Colon (tissue), 2 donors: ENCODE measurements around the gene ZNF534.
"Not testable (repeated sequence)": the region's sequence is repeated elsewhere in the genome, so short reads cannot be mapped to it uniquely, and the experiment has no call there.

ENCODE experiments used
- FAIRE-seq: peaks from 2 replicates; lab custom pipeline; 2012; peaks lifted over from hg19 to GRCh38; lab: Jason Lieb, UNC
- donor health status: control.
- donor health status: control.

Gene ZNF534

GRCh38 chr19:52498571-52498970 lies 69.6 kb downstream of the ZNF534 start:
- FAIRE-seq, result no peak

DNA sequence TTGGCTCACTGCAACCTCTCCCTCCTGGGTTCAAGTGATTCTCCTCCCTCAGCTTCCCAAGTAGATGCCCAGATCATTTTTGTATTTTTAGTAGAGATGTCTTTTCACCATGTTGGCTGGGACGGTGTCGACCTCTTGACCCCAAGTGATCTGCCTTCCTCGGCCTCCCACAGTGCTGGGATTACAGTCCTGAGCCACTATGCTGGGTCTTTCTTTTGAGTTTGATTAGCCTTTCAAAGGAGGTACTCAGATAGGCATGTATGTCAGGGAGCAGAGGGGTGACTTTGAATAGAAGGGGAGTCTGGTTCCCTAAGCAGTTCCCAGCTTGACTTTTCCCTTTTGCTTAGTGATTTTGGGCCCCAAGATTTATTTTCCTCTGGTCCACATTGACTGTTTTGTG lies 71.5 kb downstream of the ZNF534 start:
- not testable (repeated sequence) for FAIRE-seq

DNA sequence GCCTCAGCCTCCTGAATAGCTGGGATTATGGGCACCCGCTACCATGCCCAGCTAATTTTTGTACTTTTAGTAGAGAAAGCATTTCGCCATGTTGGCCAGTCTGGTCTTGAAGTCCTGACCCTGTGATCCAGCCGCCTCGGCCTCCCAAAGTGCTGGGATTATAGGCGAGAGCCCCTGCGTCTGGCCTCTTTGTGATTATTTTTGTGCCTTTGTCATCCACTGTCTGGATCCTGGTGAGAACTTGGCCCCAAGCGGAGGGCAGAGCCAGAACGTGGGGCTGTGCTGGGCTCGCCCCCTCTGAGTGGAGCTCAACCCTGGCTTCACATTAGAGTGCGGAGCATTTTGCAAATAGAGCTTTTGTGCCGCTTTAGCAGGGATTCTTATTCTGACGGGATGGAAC lies 72.0 kb downstream of the ZNF534 start:
- not testable (repeated sequence) for FAIRE-seq
